ENCODE measurements around the gene CISD1. TPM values are rescaled to one million over a fixed set of nuclear protein-coding genes. Genes with fewer than 3 reads are reported as not detected.

The CISD1 gene
- total and polyA plus RNA-seq, 8 donors, result 3.2 to 18.1 (median 11.1) TPM

DNA sequence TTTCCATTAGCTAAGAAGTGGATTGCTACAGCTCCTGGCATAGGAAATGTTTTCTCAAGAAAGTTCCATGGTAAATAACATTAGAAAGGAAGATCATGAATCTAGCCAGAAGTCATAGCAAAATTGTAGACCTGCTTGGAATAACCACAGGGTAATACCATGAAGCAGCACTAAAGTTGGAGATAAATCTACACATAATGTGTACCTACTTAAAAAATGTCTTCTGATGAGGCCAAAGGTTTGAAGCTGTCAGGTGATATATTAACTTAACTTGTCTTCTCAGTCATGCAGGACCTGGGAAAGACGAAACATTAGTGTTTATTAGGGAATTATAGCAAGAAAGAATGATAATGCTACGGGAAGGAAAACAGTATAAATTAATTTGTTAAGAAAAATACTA lies 6.3 kb downstream of the CISD1 start:
- H3K27ac ChIP-seq, result no peak overlapping the region

DNA sequence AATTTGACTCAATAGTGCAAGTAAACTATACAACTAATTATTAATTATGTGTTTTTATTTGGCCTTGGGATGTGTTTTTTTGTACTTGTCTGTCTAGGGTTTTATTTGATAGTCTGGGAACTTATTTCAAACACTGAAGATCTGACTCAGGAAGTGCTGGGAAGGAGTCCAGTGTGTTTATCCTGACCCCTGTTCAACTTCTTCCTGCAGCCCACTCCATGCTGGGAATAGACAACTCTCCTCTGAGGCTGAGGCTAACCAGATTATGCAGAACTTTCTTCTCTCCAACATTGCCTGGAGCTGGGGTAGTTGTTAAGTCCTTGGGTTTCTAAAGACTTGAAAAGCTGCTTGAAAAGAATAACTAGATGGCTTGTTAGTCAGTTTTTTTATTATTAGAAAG lies 6.9 kb downstream of the CISD1 start:
- Histone ChIP-seq H3K36me3 (no peaks in the 10 kb centered on the region), H3K27me3 (no peaks in the 10 kb centered on the region), H3K4me1 (peaks cover 0 to 7% (median 6%) of the 10 kb centered on the region in 3 donors), H3K4me3 (no peak overlapping the region), H3K27ac (no peak overlapping the region), H3K9me3 (no peaks in the 10 kb centered on the region)
- intact Hi-C loops (cut with DNase I), result no loop called here
- TF ChIP-seq CTCF (IDR thresholded peaks at IDR 0.05), result no peak
- FAIRE-seq (no peak), ATAC-seq (peak in 2 of 4 donors; percentile 43 to 47), DNase-seq (no peak)

More for the DNA sequence above, 6.3 kb downstream of the CISD1 start:
- ATAC-seq (no peak), FAIRE-seq (no peak), DNase-seq (no peak)
- peaks cover 0 to 8% (median 6%) of the 10 kb centered on the region in 3 donors for H3K4me1 ChIP-seq
- intact Hi-C loops (cut with DNase I), result no loop called here
- no peak for TF ChIP-seq CTCF (IDR thresholded peaks at IDR 0.05)
- no peaks in the 10 kb centered on the region for H3K27me3 ChIP-seq
- H3K36me3 ChIP-seq, result no peaks in the 10 kb centered on the region
- 55 to 59% methylated on average over 2 of the region's 2 CpGs for WGBS, 2 donors
- H3K4me3 ChIP-seq, result no peak overlapping the region
- no peaks in the 10 kb centered on the region for H3K9me3 ChIP-seq

GRCh38 chr10:58278274-58278961 lies 9.5 kb downstream of the CISD1 start:
- 90 to 92% methylated on average over 7 of the region's 7 CpGs for WGBS, 2 donors
- no peak overlapping the region for H3K27ac ChIP-seq
- TF ChIP-seq CTCF (IDR thresholded peaks at IDR 0.05), result no peak
- peaks cover 0 to 12% (median 11%) of the 10 kb centered on the region in 3 donors for H3K4me1 ChIP-seq
- DNase-seq (no peak), ATAC-seq (no peak), FAIRE-seq (no peak)
- intact Hi-C loops (cut with DNase I), result no loop called here
- H3K36me3 ChIP-seq, result no peaks in the 10 kb centered on the region
- no peak overlapping the region for H3K4me3 ChIP-seq
- H3K27me3 ChIP-seq, result no peaks in the 10 kb centered on the region
- H3K9me3 ChIP-seq, result no peaks in the 10 kb centered on the region

DNA sequence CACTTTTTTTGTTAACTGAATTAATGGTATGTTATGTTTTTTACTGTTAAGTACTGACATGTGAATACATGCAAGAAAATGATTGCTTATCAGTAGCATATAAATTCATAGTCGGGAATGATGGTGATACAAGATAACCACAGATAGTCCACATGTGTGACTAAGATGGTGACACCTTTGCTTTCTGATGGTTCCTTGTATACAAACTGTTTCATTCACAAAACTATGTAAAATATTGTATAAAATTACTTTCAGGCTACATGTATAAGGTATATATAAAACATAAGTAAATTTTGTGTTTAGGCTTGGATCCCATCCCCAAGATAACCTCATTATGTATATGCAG lies 10.0 kb downstream of the CISD1 start:
- ATAC-seq (no peak), FAIRE-seq (no peak), DNase-seq (no peak)
- H3K27ac ChIP-seq, result no peak overlapping the region
- 75 to 91% methylated on average over 1 of the region's 1 CpG for WGBS, 2 donors
- no peaks in the 10 kb centered on the region for H3K27me3 ChIP-seq
- intact Hi-C loops (cut with DNase I), result no loop called here
- peaks cover 0 to 12% (median 11%) of the 10 kb centered on the region in 3 donors for H3K4me1 ChIP-seq
- H3K36me3 ChIP-seq, result no peaks in the 10 kb centered on the region
- no peak overlapping the region for H3K4me3 ChIP-seq
- H3K9me3 ChIP-seq, result no peaks in the 10 kb centered on the region
- no peak for TF ChIP-seq CTCF (IDR thresholded peaks at IDR 0.05)

DNA sequence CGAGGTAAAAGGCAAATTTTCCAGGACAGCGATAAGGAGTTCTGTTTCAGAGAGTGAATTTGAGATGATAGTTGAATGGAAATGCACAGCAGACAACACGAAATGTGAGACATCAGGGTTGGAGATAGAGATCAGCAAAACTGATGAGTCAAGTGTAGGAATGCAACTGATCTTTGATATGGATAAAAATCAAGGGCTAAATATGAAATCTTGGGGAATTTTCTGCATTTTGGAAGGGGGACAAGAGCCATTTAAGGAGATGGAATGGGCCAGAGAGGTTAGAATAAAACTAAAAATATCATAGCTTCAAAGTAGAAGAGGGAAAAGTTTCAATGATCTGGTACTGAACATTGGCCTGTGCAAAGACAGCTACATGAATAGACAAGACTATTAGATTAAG lies 11.5 kb downstream of the CISD1 start:
- H3K36me3 ChIP-seq, result no peaks in the 10 kb centered on the region
- intact Hi-C loops (cut with DNase I), result loop anchor here in 1 of 3 donors (10.0 kb wide), 1 partner anchor 106 kb away; no protein-coding TSS in a partner anchor
- FAIRE-seq, result no peak
- no peak for TF ChIP-seq CTCF (IDR thresholded peaks at IDR 0.05)
- 89 to 95% methylated on average over 3 of the region's 3 CpGs for WGBS, 2 donors
- no peaks in the 10 kb centered on the region for H3K9me3 ChIP-seq
- H3K27me3 ChIP-seq, result no peaks in the 10 kb centered on the region
- H3K4me1 ChIP-seq, result peaks cover 0 to 8% (median 6%) of the 10 kb centered on the region in 3 donors
- no peak for ATAC-seq
- no peak for DNase-seq
- H3K27ac ChIP-seq, result no peak overlapping the region
- H3K4me3 ChIP-seq, result no peak overlapping the region
